ENCODE measurements around the gene AARS2.
"Not testable (repeated sequence)": the region's sequence is repeated elsewhere in the genome, so short reads cannot be mapped to it uniquely, and the experiment has no call there.

Gene AARS2

GRCh38 chr6:44355640-44356039, 42.5 kb upstream of the AARS2 start:
- no peak overlapping the region for H3K4me3 ChIP-seq (ENCODE audit: insufficient read depth in 1 of 2, low read depth in 1 of 2, low read length in 2 of 2)
- H3K36me3 ChIP-seq (ENCODE audit: control insufficient read depth in 1 of 2, insufficient read depth in 2 of 2, low read depth in 1 of 2, low read length in 2 of 2): no peaks in the 10 kb centered on the region
- 57% methylated on average over 4 of the region's 4 CpGs for WGBS
- H3K4me1 ChIP-seq (ENCODE audit: control insufficient read depth, insufficient read depth, low read depth, low read length): no peaks in the 10 kb centered on the region
- no peak overlapping the region for H2BK12ac ChIP-seq (ENCODE audit: low read length in 2 of 2)
- H2BK120ac ChIP-seq (ENCODE audit: low read depth, low read length): no peak overlapping the region
- H3K27me3 ChIP-seq (ENCODE audit: control insufficient read depth in 1 of 2, insufficient read depth in 1 of 2, low read length in 2 of 2): peaks cover 18 to 34% of the 10 kb centered on the region in 2 experiments
- no peak overlapping the region for H2AK5ac ChIP-seq (ENCODE audit: low read length, severe bottlenecking)
- H4K8ac ChIP-seq (ENCODE audit: low read length): no peak overlapping the region
- no peak for DNase-seq
- no peak overlapping the region for H3K4ac ChIP-seq (ENCODE audit: low read depth in 1 of 2, low read length in 2 of 2)
- peaks cover 7% of the 10 kb centered on the region for H3K9me3 ChIP-seq (ENCODE audit: control insufficient read depth, low read length)
- H2BK5ac ChIP-seq (ENCODE audit: low read depth, low read length, poor library complexity, severe bottlenecking): no peak overlapping the region
- no peak overlapping the region for H2AFZ ChIP-seq (ENCODE audit: low read depth, low read length)
- H3K18ac ChIP-seq (ENCODE audit: low read depth in 1 of 2, low read length in 2 of 2): no peak overlapping the region
- no peak overlapping the region for H3K4me2 ChIP-seq (ENCODE audit: low read length, poor library complexity, severe bottlenecking)
- H3K23ac ChIP-seq (ENCODE audit: low read length in 2 of 2): no peak overlapping the region
- H4K91ac ChIP-seq (ENCODE audit: low read length): no peak overlapping the region
- H3K14ac ChIP-seq (ENCODE audit: low read length in 2 of 2): no peak overlapping the region
- H3K9ac ChIP-seq (ENCODE audit: low read length): no peak overlapping the region
- H3K79me1 ChIP-seq (replicated peaks; ENCODE audit: low read length, poor library complexity, severe bottlenecking): no peaks in the 10 kb centered on the region
- no peak overlapping the region for H2BK15ac ChIP-seq (ENCODE audit: low read depth, poor library complexity, severe bottlenecking)
- H3K27ac ChIP-seq (ENCODE audit: low read length, poor library complexity, severe bottlenecking): no peak overlapping the region

GRCh38 chr6:44353336-44353735, 40.2 kb upstream of the AARS2 start:
- Histone ChIP-seq H2AFZ (ENCODE audit: low read depth, low read length) (no peak overlapping the region), H3K23ac (ENCODE audit: low read length in 2 of 2) (no peak overlapping the region), H3K4me3 (ENCODE audit: insufficient read depth in 1 of 2, low read depth in 1 of 2, low read length in 2 of 2) (no peak overlapping the region), H2BK5ac (ENCODE audit: low read depth, low read length, poor library complexity, severe bottlenecking) (no peak overlapping the region), H3K4ac (ENCODE audit: low read depth in 1 of 2, low read length in 2 of 2) (no peak overlapping the region), H3K4me1 (ENCODE audit: control insufficient read depth, insufficient read depth, low read depth, low read length) (no peaks in the 10 kb centered on the region), H4K91ac (ENCODE audit: low read length) (no peak overlapping the region), H2AK5ac (ENCODE audit: low read length, severe bottlenecking) (no peak overlapping the region), H3K4me2 (ENCODE audit: low read length, poor library complexity, severe bottlenecking) (no peak overlapping the region), H3K14ac (ENCODE audit: low read length in 2 of 2) (no peak overlapping the region), H3K9ac (ENCODE audit: low read length) (no peak overlapping the region), H3K18ac (ENCODE audit: low read depth in 1 of 2, low read length in 2 of 2) (no peak overlapping the region), H3K9me3 (ENCODE audit: control insufficient read depth, low read length) (peaks cover 7% of the 10 kb centered on the region), H2BK15ac (ENCODE audit: low read depth, poor library complexity, severe bottlenecking) (no peak overlapping the region), H3K36me3 (ENCODE audit: control insufficient read depth in 1 of 2, insufficient read depth in 2 of 2, low read depth in 1 of 2, low read length in 2 of 2) (no peaks in the 10 kb centered on the region), H3K27me3 (ENCODE audit: control insufficient read depth in 1 of 2, insufficient read depth in 1 of 2, low read length in 2 of 2) (peaks cover 18% of the 10 kb centered on the region in 2 experiments), H2BK120ac (ENCODE audit: low read depth, low read length) (no peak overlapping the region), H3K79me1 (replicated peaks; ENCODE audit: low read length, poor library complexity, severe bottlenecking) (no peaks in the 10 kb centered on the region), H2BK12ac (ENCODE audit: low read length in 2 of 2) (no peak overlapping the region), H3K27ac (ENCODE audit: low read length, poor library complexity, severe bottlenecking) (no peak overlapping the region), H4K8ac (ENCODE audit: low read length) (no peak overlapping the region)
- no peak for DNase-seq
- WGBS: no CpG with 5 or more reads among the region's 2 CpGs

DNA sequence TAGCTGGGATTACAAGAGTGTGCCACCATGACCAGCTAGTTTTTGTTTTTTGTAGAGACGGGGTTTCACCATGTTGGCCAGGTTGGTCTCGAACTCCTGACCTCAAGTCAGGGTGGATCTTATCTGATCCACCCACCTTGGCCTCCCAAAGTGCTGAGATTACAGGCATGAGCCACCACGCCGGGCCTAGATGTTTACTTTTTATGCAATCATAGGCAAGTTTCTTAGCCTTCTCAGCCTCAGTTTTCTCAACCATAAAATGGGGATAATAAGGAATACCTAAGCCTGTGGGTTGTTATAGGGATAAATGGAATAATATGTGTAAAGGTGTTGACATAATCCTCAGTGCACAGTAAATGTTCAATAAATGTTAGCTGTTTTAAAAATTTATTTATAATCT, 39.1 kb upstream of the AARS2 start:
- H3K4me2 ChIP-seq (ENCODE audit: low read length, poor library complexity, severe bottlenecking): no peak overlapping the region
- H2BK12ac ChIP-seq (ENCODE audit: low read length in 2 of 2): no peak overlapping the region
- DNase-seq: no peak
- H3K9me3 ChIP-seq (ENCODE audit: control insufficient read depth, low read length): peaks cover 7% of the 10 kb centered on the region
- no peak overlapping the region for H3K4me3 ChIP-seq (ENCODE audit: insufficient read depth in 1 of 2, low read depth in 1 of 2, low read length in 2 of 2)
- H3K36me3 ChIP-seq (ENCODE audit: control insufficient read depth in 1 of 2, insufficient read depth in 2 of 2, low read depth in 1 of 2, low read length in 2 of 2): no peaks in the 10 kb centered on the region
- no peak overlapping the region for H2BK15ac ChIP-seq (ENCODE audit: low read depth, poor library complexity, severe bottlenecking)
- no peak overlapping the region for H3K9ac ChIP-seq (ENCODE audit: low read length)
- no peak overlapping the region for H3K14ac ChIP-seq (ENCODE audit: low read length in 2 of 2)
- no peak overlapping the region for H2BK120ac ChIP-seq (ENCODE audit: low read depth, low read length)
- no peak overlapping the region for H2AFZ ChIP-seq (ENCODE audit: low read depth, low read length)
- no peak overlapping the region for H3K27ac ChIP-seq (ENCODE audit: low read length, poor library complexity, severe bottlenecking)
- WGBS: 91% methylated on average over 4 of the region's 4 CpGs
- peaks cover 14 to 18% of the 10 kb centered on the region in 2 experiments for H3K27me3 ChIP-seq (ENCODE audit: control insufficient read depth in 1 of 2, insufficient read depth in 1 of 2, low read length in 2 of 2)
- H3K18ac ChIP-seq (ENCODE audit: low read depth in 1 of 2, low read length in 2 of 2): no peak overlapping the region
- H2AK5ac ChIP-seq (ENCODE audit: low read length, severe bottlenecking): no peak overlapping the region
- H2BK5ac ChIP-seq (ENCODE audit: low read depth, low read length, poor library complexity, severe bottlenecking): no peak overlapping the region
- no peak overlapping the region for H4K91ac ChIP-seq (ENCODE audit: low read length)
- H3K4me1 ChIP-seq (ENCODE audit: control insufficient read depth, insufficient read depth, low read depth, low read length): no peaks in the 10 kb centered on the region
- H3K23ac ChIP-seq (ENCODE audit: low read length in 2 of 2): no peak overlapping the region
- H4K8ac ChIP-seq (ENCODE audit: low read length): no peak overlapping the region
- no peaks in the 10 kb centered on the region for H3K79me1 ChIP-seq (replicated peaks; ENCODE audit: low read length, poor library complexity, severe bottlenecking)
- H3K4ac ChIP-seq (ENCODE audit: low read depth in 1 of 2, low read length in 2 of 2): no peak overlapping the region

- not testable (repeated sequence) for H2AFZ ChIP-seq (ENCODE audit: low read depth, low read length); H3K18ac ChIP-seq (ENCODE audit: low read depth in 1 of 2, low read length in 2 of 2); H3K9ac ChIP-seq (ENCODE audit: low read length); H3K4me1 ChIP-seq (ENCODE audit: control insufficient read depth, insufficient read depth, low read depth, low read length); H2BK120ac ChIP-seq (ENCODE audit: low read depth, low read length); H3K79me1 ChIP-seq (replicated peaks; ENCODE audit: low read length, poor library complexity, severe bottlenecking); H2AK5ac ChIP-seq (ENCODE audit: low read length, severe bottlenecking); H4K8ac ChIP-seq (ENCODE audit: low read length); H2BK15ac ChIP-seq (ENCODE audit: low read depth, poor library complexity, severe bottlenecking); DNase-seq; H4K91ac ChIP-seq (ENCODE audit: low read length); H3K4me3 ChIP-seq (ENCODE audit: insufficient read depth in 1 of 2, low read depth in 1 of 2, low read length in 2 of 2); H2BK12ac ChIP-seq (ENCODE audit: low read length in 2 of 2); H3K4ac ChIP-seq (ENCODE audit: low read depth in 1 of 2, low read length in 2 of 2); H2BK5ac ChIP-seq (ENCODE audit: low read depth, low read length, poor library complexity, severe bottlenecking); H3K4me2 ChIP-seq (ENCODE audit: low read length, poor library complexity, severe bottlenecking); H3K27ac ChIP-seq (ENCODE audit: low read length, poor library complexity, severe bottlenecking); H3K23ac ChIP-seq (ENCODE audit: low read length in 2 of 2); H3K9me3 ChIP-seq (ENCODE audit: control insufficient read depth, low read length); H3K14ac ChIP-seq (ENCODE audit: low read length in 2 of 2); H3K36me3 ChIP-seq (ENCODE audit: control insufficient read depth in 1 of 2, insufficient read depth in 2 of 2, low read depth in 1 of 2, low read length in 2 of 2)
- H3K27me3 ChIP-seq (ENCODE audit: control insufficient read depth in 1 of 2, insufficient read depth in 1 of 2, low read length in 2 of 2): peaks cover 7 to 11% of the 10 kb centered on the region in 2 experiments
- 65% methylated on average over 2 of the region's 4 CpGs for whole genome bisulfite sequencing
Observed at GRCh38 chr6:44350650-44350994, 37.5 kb upstream of the AARS2 start.

All from mesenchymal stem cell (in vitro differentiated cells and primary cell).